Measurements from ENCODE around the gene EFS.

EFS gene

GRCh38 chr14:23345987-23346692, 18.8 kb downstream of the EFS start:
- POLR2A ChIA-PET: interaction anchor here (0.5 kb wide), 1 partner anchor 25 kb away, joined by 5 read pairs; no protein-coding TSS in a partner anchor
- Histone ChIP-seq H3K4me3 (ENCODE audit: low read depth, low read length) (no peak overlapping the region), H3K4me1 (ENCODE audit: control insufficient read depth, insufficient read depth, low read length) (no peaks in the 10 kb centered on the region), H3K36me3 (ENCODE audit: control insufficient read depth in 2 of 2, insufficient read depth in 1 of 2, low read length in 2 of 2) (no peaks in the 10 kb centered on the region), H3K27ac (ENCODE audit: extremely low read depth, low read depth, low read length) (no peak overlapping the region), H3K9me3 (ENCODE audit: control insufficient read depth, insufficient read depth, low read depth, low read length) (no peaks in the 10 kb centered on the region)
- CTCF ChIA-PET: interaction anchor here (0.6 to 1.5 kb wide), 5 partner anchors 8 to 569 kb away, joined by 3 to 9 read pairs (median 4); no protein-coding TSS in a partner anchor
- TF ChIP-seq OSR2 (tag by site-specific recombination; IDR thresholded peaks at IDR 0.05) (no peak), ZNF19 (tag by site-specific recombination; IDR thresholded peaks at IDR 0.05; ENCODE audit: low read depth) (no peak), SETDB1 (IDR thresholded peaks at IDR 0.05; ENCODE audit: insufficient read length, low read length) (no peak), ZBTB48 (tag by site-specific recombination; IDR thresholded peaks at IDR 0.05) (no peak)
- TF ChIP-seq, protein P1, sequence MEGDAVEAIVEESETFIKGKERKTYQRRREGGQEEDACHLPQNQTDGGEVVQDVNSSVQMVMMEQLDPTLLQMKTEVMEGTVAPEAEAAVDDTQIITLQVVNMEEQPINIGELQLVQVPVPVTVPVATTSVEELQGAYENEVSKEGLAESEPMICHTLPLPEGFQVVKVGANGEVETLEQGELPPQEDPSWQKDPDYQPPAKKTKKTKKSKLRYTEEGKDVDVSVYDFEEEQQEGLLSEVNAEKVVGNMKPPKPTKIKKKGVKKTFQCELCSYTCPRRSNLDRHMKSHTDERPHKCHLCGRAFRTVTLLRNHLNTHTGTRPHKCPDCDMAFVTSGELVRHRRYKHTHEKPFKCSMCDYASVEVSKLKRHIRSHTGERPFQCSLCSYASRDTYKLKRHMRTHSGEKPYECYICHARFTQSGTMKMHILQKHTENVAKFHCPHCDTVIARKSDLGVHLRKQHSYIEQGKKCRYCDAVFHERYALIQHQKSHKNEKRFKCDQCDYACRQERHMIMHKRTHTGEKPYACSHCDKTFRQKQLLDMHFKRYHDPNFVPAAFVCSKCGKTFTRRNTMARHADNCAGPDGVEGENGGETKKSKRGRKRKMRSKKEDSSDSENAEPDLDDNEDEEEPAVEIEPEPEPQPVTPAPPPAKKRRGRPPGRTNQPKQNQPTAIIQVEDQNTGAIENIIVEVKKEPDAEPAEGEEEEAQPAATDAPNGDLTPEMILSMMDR (tag by site-specific recombination; IDR thresholded peaks at IDR 0.05): 0 out of 2 replicates have a peak, but pooled peaks have one; percentile 26

DNA sequence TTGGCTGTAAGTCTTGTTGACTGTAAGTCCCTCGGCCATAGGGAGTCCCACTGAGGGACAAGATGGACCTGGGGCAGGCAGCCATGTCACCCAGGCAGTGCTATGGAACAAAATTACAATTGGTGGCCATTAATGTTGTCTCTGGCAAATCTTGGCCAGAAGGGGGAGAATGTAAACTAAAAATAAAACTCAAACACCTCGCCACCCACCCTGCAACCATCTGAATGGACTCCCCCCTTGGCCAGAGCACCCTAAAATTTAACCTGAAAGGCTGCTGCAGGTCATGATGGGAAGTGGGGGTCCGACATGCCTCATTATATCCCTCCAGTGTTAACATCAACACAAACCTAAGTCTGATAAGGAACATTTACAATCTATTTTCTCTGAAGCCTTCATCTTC, 20.5 kb downstream of the EFS start:
- no peak overlapping the region for H3K4me3 ChIP-seq (ENCODE audit: low read depth, low read length)
- no peaks in the 10 kb centered on the region for H3K9me3 ChIP-seq (ENCODE audit: control insufficient read depth, insufficient read depth, low read depth, low read length)
- POLR2A ChIA-PET: no interaction called here
- no peak overlapping the region for H3K27ac ChIP-seq (ENCODE audit: extremely low read depth, low read depth, low read length)
- CTCF ChIA-PET: interaction anchor here (0.8 to 2.3 kb wide), 3 partner anchors 13 to 36 kb away, joined by 4 to 7 read pairs (median 5); no protein-coding TSS in a partner anchor
- TF ChIP-seq OSR2 (tag by site-specific recombination; IDR thresholded peaks at IDR 0.05): no peak
- TF ChIP-seq ZNF169 (tag by site-specific recombination; IDR thresholded peaks at IDR 0.05): no peak
- no peak for TF ChIP-seq INSM2 (tag by site-specific recombination; IDR thresholded peaks at IDR 0.05)
- TF ChIP-seq ZNF394 (tag by site-specific recombination; IDR thresholded peaks at IDR 0.05; ENCODE audit: borderline replicate concordance): no peak
- no peak for TF ChIP-seq ZNF133 (tag by site-specific recombination; IDR thresholded peaks at IDR 0.05)
- no peak for TF ChIP-seq SP2 (tag by site-specific recombination; IDR thresholded peaks at IDR 0.05)
- H3K4me1 ChIP-seq (ENCODE audit: control insufficient read depth, insufficient read depth, low read length): no peaks in the 10 kb centered on the region
- no peaks in the 10 kb centered on the region for H3K36me3 ChIP-seq (ENCODE audit: control insufficient read depth in 2 of 2, insufficient read depth in 1 of 2, low read length in 2 of 2)

DNA sequence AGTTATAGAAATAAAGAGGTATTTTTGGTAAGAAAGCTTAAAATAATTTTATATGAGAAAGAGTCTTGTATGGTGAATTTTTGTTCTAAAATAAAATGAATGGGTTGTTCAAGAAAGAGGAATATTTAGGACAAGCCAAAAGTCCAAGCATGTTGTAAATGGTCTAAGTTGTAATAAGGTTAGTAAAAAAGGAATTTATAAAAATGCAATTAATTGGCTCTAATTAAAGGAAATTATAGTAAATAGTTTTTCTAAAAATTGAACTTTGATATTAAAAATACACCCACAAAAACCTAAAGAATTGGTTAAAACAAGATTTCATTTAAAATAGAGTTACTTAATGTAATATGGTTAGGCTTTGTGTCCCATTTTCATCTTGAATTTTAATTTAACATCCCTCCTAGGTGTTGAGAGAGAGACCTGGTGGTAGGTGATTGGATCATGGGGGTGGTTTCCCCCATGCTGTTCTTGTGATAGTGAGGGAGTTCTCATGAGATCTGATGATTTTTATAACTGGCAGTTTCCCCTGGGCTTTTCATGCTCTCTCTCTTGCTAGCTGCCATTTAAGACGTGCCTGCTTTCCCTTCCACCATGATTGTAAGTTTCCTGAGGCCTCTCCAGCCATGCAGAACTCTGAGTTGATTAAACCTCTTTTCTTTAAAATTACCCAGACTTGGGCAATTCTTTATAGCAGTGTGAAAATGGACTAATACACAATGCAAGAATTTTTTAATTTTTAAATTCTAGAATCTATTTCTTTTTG, 25.3 kb downstream of the EFS start:
- H3K4me3 ChIP-seq (ENCODE audit: low read depth, low read length): no peak overlapping the region
- ChIA-PET CTCF (interaction anchor here (0.6 to 0.9 kb wide), 2 partner anchors 40 to 231 kb away, joined by 3 to 4 read pairs; no protein-coding TSS in a partner anchor), POLR2A (no interaction called here)
- H3K36me3 ChIP-seq (ENCODE audit: control insufficient read depth in 2 of 2, insufficient read depth in 1 of 2, low read length in 2 of 2): no peaks in the 10 kb centered on the region
- TF ChIP-seq ZNF350 (tag by site-specific recombination; IDR thresholded peaks at IDR 0.05): no peak
- peak; percentile 98 for TF ChIP-seq SETDB1 (IDR thresholded peaks at IDR 0.05; ENCODE audit: insufficient read length, low read length)
- TF ChIP-seq, protein P2, sequence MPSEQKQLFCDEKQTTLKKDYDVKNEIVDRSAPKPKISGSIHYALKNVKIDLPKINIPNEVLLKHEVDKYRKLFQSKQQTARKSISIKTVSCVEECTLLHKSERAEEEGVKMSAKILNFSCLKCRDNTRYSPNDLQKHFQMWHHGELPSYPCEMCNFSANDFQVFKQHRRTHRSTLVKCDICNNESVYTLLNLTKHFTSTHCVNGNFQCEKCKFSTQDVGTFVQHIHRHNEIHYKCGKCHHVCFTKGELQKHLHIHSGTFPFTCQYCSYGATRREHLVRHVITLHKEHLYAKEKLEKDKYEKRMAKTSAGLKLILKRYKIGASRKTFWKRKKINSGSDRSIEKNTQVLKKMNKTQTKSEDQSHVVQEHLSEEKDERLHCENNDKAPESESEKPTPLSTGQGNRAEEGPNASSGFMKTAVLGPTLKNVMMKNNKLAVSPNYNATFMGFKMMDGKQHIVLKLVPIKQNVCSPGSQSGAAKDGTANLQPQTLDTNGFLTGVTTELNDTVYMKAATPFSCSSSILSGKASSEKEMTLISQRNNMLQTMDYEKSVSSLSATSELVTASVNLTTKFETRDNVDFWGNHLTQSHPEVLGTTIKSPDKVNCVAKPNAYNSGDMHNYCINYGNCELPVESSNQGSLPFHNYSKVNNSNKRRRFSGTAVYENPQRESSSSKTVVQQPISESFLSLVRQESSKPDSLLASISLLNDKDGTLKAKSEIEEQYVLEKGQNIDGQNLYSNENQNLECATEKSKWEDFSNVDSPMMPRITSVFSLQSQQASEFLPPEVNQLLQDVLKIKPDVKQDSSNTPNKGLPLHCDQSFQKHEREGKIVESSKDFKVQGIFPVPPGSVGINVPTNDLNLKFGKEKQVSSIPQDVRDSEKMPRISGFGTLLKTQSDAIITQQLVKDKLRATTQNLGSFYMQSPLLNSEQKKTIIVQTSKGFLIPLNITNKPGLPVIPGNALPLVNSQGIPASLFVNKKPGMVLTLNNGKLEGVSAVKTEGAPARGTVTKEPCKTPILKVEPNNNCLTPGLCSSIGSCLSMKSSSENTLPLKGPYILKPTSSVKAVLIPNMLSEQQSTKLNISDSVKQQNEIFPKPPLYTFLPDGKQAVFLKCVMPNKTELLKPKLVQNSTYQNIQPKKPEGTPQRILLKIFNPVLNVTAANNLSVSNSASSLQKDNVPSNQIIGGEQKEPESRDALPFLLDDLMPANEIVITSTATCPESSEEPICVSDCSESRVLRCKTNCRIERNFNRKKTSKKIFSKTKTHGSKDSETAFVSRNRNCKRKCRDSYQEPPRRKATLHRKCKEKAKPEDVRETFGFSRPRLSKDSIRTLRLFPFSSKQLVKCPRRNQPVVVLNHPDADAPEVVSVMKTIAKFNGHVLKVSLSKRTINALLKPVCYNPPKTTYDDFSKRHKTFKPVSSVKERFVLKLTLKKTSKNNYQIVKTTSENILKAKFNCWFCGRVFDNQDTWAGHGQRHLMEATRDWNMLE (tag by site-specific recombination; conservative IDR thresholded peaks at IDR 0.05; ENCODE audit: low read depth): peak; percentile 33; the same call in 1 of the 2 replicates
- H3K9me3 ChIP-seq (ENCODE audit: control insufficient read depth, insufficient read depth, low read depth, low read length): no peaks in the 10 kb centered on the region
- no peak overlapping the region for H3K27ac ChIP-seq (ENCODE audit: extremely low read depth, low read depth, low read length)
- no peaks in the 10 kb centered on the region for H3K4me1 ChIP-seq (ENCODE audit: control insufficient read depth, insufficient read depth, low read length)
